ENCODE results near the gene LY6G5B. TPM values are rescaled to one million over a fixed set of nuclear protein-coding genes. Genes with fewer than 3 reads are reported as not detected.

LY6G5B gene
- total RNA-seq, 2 donors from 2014 or later = 1.8 to 13.0 TPM

- WGBS = 62% methylated on average over 10 of the region's 10 CpGs
- Histone ChIP-seq H3K4me3 (no peak overlapping the region), H3K27me3 (replicated peaks; ENCODE audit: insufficient read depth) (no peaks in the 10 kb centered on the region), H3K9me3 (no peaks in the 10 kb centered on the region), H3K4me1 (replicated peaks) (peaks cover 19% of the 10 kb centered on the region), H3K27ac (peak overlapping the region; percentile 34 to 65), H3K36me3 (no peaks in the 10 kb centered on the region)
- no peak for DNase-seq (ENCODE audit: low spot score)
- intact Hi-C loops (cut with DNase I) = no loop called here
- TF ChIP-seq POLR2AphosphoS5 (IDR thresholded peaks at IDR 0.05) (peak; percentile 23), CTCF (IDR thresholded peaks at IDR 0.05) (peak in 1 of 4 experiments; percentile 43), POLR2A (IDR thresholded peaks at IDR 0.05) (no peak)
Observed at GRCh38 chr6:31717499-31718222, 47.9 kb downstream of the LY6G5B start.

GRCh38 chr6:31718265-31718664 is 48.5 kb downstream of the LY6G5B start:
- no peaks in the 10 kb centered on the region for H3K36me3 ChIP-seq
- no peaks in the 10 kb centered on the region for H3K27me3 ChIP-seq (replicated peaks; ENCODE audit: insufficient read depth)
- WGBS = 47% methylated on average over 1 of the region's 1 CpG
- peak overlapping the region; percentile 64 to 65 for H3K27ac ChIP-seq
- H3K4me3 ChIP-seq = no peak overlapping the region
- TF ChIP-seq POLR2A (IDR thresholded peaks at IDR 0.05) = no peak
- TF ChIP-seq POLR2AphosphoS5 (IDR thresholded peaks at IDR 0.05) = peak; percentile 94
- intact Hi-C loops (cut with DNase I) = no loop called here
- no peaks in the 10 kb centered on the region for H3K9me3 ChIP-seq
- peaks cover 19% of the 10 kb centered on the region for H3K4me1 ChIP-seq (replicated peaks)
- peak; percentile 88 for DNase-seq (ENCODE audit: low spot score)

- 81% methylated on average over 6 of the region's 6 CpGs for WGBS
- no peaks in the 10 kb centered on the region for H3K36me3 ChIP-seq
- H3K4me3 ChIP-seq = no peak overlapping the region
- DNase-seq (ENCODE audit: low spot score) = no peak
- peak overlapping the region; percentile 64 to 65 for H3K27ac ChIP-seq
- peaks cover 15% of the 10 kb centered on the region for H3K4me1 ChIP-seq (replicated peaks)
- no peaks in the 10 kb centered on the region for H3K9me3 ChIP-seq
- no peaks in the 10 kb centered on the region for H3K27me3 ChIP-seq (replicated peaks; ENCODE audit: insufficient read depth)
- TF ChIP-seq POLR2A (IDR thresholded peaks at IDR 0.05) (no peak), CTCF (IDR thresholded peaks at IDR 0.05) (no peak), POLR2AphosphoS5 (IDR thresholded peaks at IDR 0.05) (no peak)
- intact Hi-C loops (cut with DNase I) = no loop called here
Observed at GRCh38 chr6:31719001-31719400, 49.2 kb downstream of the LY6G5B start.

GRCh38 chr6:31720196-31720770 is 50.5 kb downstream of the LY6G5B start:
- intact Hi-C loops (cut with DNase I) = no loop called here
- Histone ChIP-seq H3K9me3 (no peaks in the 10 kb centered on the region), H3K4me1 (replicated peaks) (peaks cover 11% of the 10 kb centered on the region), H3K27me3 (replicated peaks; ENCODE audit: insufficient read depth) (no peaks in the 10 kb centered on the region), H3K36me3 (no peaks in the 10 kb centered on the region), H3K27ac (no peak overlapping the region), H3K4me3 (no peak overlapping the region)
- TF ChIP-seq CTCF (IDR thresholded peaks at IDR 0.05) = no peak
- TF ChIP-seq POLR2AphosphoS5 (IDR thresholded peaks at IDR 0.05) = no peak
- TF ChIP-seq POLR2A (IDR thresholded peaks at IDR 0.05) = no peak
- 65% methylated on average over 5 of the region's 5 CpGs for WGBS
- DNase-seq (ENCODE audit: low spot score) = no peak

- H3K27me3 ChIP-seq (replicated peaks; ENCODE audit: insufficient read depth) = no peaks in the 10 kb centered on the region
- H3K4me1 ChIP-seq (replicated peaks) = peaks cover 7% of the 10 kb centered on the region
- H3K27ac ChIP-seq = no peak within 1 kb of the TSS
- intact Hi-C loops (cut with DNase I) = no loop called here
- no peaks in the 10 kb centered on the region for H3K36me3 ChIP-seq
- no peaks in the 10 kb centered on the region for H3K9me3 ChIP-seq
- WGBS = 93% methylated on average over 4 of the region's 4 CpGs
- no peak for TF ChIP-seq POLR2A (IDR thresholded peaks at IDR 0.05)
- TF ChIP-seq POLR2AphosphoS5 (IDR thresholded peaks at IDR 0.05) = no peak
- TF ChIP-seq CTCF (IDR thresholded peaks at IDR 0.05) = no peak
- no peak for DNase-seq (ENCODE audit: low spot score)
- no peak within 1 kb of the TSS for H3K4me3 ChIP-seq
Observed at GRCh38 chr6:31721351-31722020, 51.7 kb downstream of the LY6G5B start, which contains the start of gene LY6G6C. LY6G6C (minus strand) TSS chr6:31721746; CDS start chr6:31721679, 67 bp downstream.
